HG03060 (cell line): ENCODE results near the gene ZBTB47.

Experiments
- ATAC-seq: cut with Tn5 transposase; IDR thresholded peaks from one replicate; pipeline ENCODE4 v1.9.1; 2021; ENCODE audit warnings: low read depth, moderate number of reproducible peaks; ENCODE audit not compliant: unreplicated experiment

Gene ZBTB47

GRCh38 chr3:42663581-42664437 is 10.3 kb downstream of the ZBTB47 start:
- no peak for ATAC-seq

GRCh38 chr3:42664438-42664803 is 10.9 kb downstream of the ZBTB47 start:
- ATAC-seq = no peak

- no peak for ATAC-seq
Observed at GRCh38 chr3:42665050-42665878, 11.8 kb downstream of the ZBTB47 start.

- no peak for ATAC-seq
Observed at GRCh38 chr3:42666022-42666421, 12.5 kb downstream of the ZBTB47 start.

GRCh38 chr3:42666577-42666998 is 13.1 kb downstream of the ZBTB47 start:
- ATAC-seq = no peak

GRCh38 chr3:42667096-42667522 is 13.6 kb downstream of the ZBTB47 start:
- ATAC-seq = no peak

- no peak for ATAC-seq
Observed at GRCh38 chr3:42667523-42668412, 14.3 kb downstream of the ZBTB47 start.

GRCh38 chr3:42668413-42668760 is 14.9 kb downstream of the ZBTB47 start:
- ATAC-seq = no peak

GRCh38 chr3:42668793-42669217 is 15.3 kb downstream of the ZBTB47 start:
- ATAC-seq = no peak

- ATAC-seq = no peak
Observed at GRCh38 chr3:42670051-42670576, 16.6 kb downstream of the ZBTB47 start.

- ATAC-seq = no peak
Observed at GRCh38 chr3:42670670-42671069, 17.2 kb downstream of the ZBTB47 start.

- no peak for ATAC-seq
Observed at GRCh38 chr3:42672515-42672914, 19.0 kb downstream of the ZBTB47 start.

GRCh38 chr3:42673082-42673481 is 19.6 kb downstream of the ZBTB47 start:
- ATAC-seq = no peak

- no peak for ATAC-seq
Observed at GRCh38 chr3:42674146-42674545, 20.6 kb downstream of the ZBTB47 start.

GRCh38 chr3:42675909-42676308 is 22.4 kb downstream of the ZBTB47 start:
- no peak for ATAC-seq

- ATAC-seq = no peak
Observed at GRCh38 chr3:42678447-42678846, 24.9 kb downstream of the ZBTB47 start.

- ATAC-seq = no peak
Observed at GRCh38 chr3:42680271-42680670, 26.8 kb downstream of the ZBTB47 start.

- no peak for ATAC-seq
Observed at GRCh38 chr3:42680806-42681205, 27.3 kb downstream of the ZBTB47 start.

GRCh38 chr3:42681361-42682038 is 28.0 kb downstream of the ZBTB47 start:
- no peak for ATAC-seq
